HCT116 (cell line): Measurements from ENCODE around the gene CD69. TPM values are rescaled to one million over a fixed set of nuclear protein-coding genes. Genes with fewer than 3 reads are reported as not detected.

Experiments
- ATAC-seq: fragments of 200-7000 bp; cut with Tn5 transposase; 2 replicates; pipeline ENCODE4 v1.9.1; 2020; ENCODE audit warnings: mild to moderate bottlenecking, moderate library complexity
- BruUV-seq: library from RNA; stranded (reverse); fragments of 400-500 nt; replicated peaks from 2 replicates; lab custom pipeline; 2021; lab: Mats Ljungman, UMichigan
- CTCF ChIA-PET: fragments of 300-600 bp; sonication (Branson Sonifier 250); formaldehyde crosslinking; loops from one replicate; lab custom pipeline; 2021; ENCODE audit warnings: antibody characterized with exemption; lab: Charles Lee
- POLR2A ChIA-PET: fragments of 300-600, 350-600 bp; sonication (Branson Sonifier 250); formaldehyde crosslinking; loops from one replicate; lab custom pipeline; 2021; ENCODE audit warnings: antibody characterized with exemption; lab: Charles Lee
- RAD21 ChIA-PET, 2 experiments: fragments of 300-600 bp; sonication (Branson Sonifier 250); formaldehyde crosslinking; loops; one replicate each; lab custom pipeline; 2023; ENCODE audit warnings: low total read pairs in 2 of 2; ENCODE audit not compliant: uncharacterized antibody in 2 of 2, unreplicated experiment in 2 of 2, low non-redundant PET in 1 of 2; lab: Charles Lee
- DNase-seq: peaks from one replicate; pipeline ENCODE4 v3.0.0-alpha.2; 2010; ENCODE audit warnings: low read depth, low spot score
- H2AFZ ChIP-seq: fragments of 200-600 bp; shearing (Covaris generic), sonication (generic); 2 replicates; pipeline ENCODE4 v1.6.1; 2017; ENCODE audit warnings: low read depth, mixed run types, mixed read lengths, antibody characterized with exemption, low read length; ENCODE audit not compliant: poor library complexity, severe bottlenecking
- H3K27ac ChIP-seq: 2 replicates; pipeline ENCODE4 v1.5.1; 2012; ENCODE audit warnings: low read depth, low read length
- H3K27me3 ChIP-seq: fragments of 200-600 bp; sonication (generic); 2 replicates; pipeline ENCODE4 v1.6.1; 2016; ENCODE audit warnings: mixed run types, low read length, mixed read lengths; ENCODE audit not compliant: insufficient read depth
- H3K36me3 ChIP-seq, 2 experiments: fragments of 200-500 bp in 1 of 2; fragments of 200-600 bp in 1 of 2; sonication (Bioruptor generic) in 1 of 2; sonication (generic) in 1 of 2; 2 replicates each; pipeline versions ENCODE4 v1.5.1 to v1.6.1; 2014 to 2016; ENCODE audit warnings: low read length in 2 of 2, inconsistent platforms in 1 of 2, mixed read lengths in 1 of 2, mixed run types in 1 of 2; ENCODE audit not compliant: insufficient read depth in 2 of 2, control insufficient read depth in 1 of 2
- H3K4me1 ChIP-seq, 2 experiments: fragments of 200-600 bp in 1 of 2; sonication (generic) in 1 of 2; 2 replicates each; pipeline versions ENCODE4 v1.5.1 to v1.6.1; 2012 to 2017; ENCODE audit warnings: low read length in 2 of 2, inconsistent platforms in 1 of 2, mild to moderate bottlenecking in 1 of 2, mixed read lengths in 1 of 2, mixed run types in 1 of 2, moderate library complexity in 1 of 2; ENCODE audit not compliant: insufficient read depth in 2 of 2, control insufficient read depth in 1 of 2
- H3K4me2 ChIP-seq: fragments of 200-600 bp; sonication (generic); 2 replicates; pipeline ENCODE4 v1.6.1; 2017; ENCODE audit warnings: mixed run types, low read length, mixed read lengths
- H3K4me3 ChIP-seq, 2 experiments: fragments of 200-600 bp in 1 of 2; sonication (generic) in 1 of 2; replicated peaks in 1 of 2; 2 replicates each; pipeline ENCODE4 v1.5.1; 2011 to 2016; ENCODE audit warnings: low read length in 2 of 2, control low read depth in 1 of 2, low read depth in 1 of 2, mild to moderate bottlenecking in 1 of 2, mixed read lengths in 1 of 2, mixed run types in 1 of 2
- H3K79me2 ChIP-seq: fragments of 200-600 bp; sonication (generic); 2 replicates; pipeline ENCODE4 v1.6.1; 2017; ENCODE audit warnings: mild to moderate bottlenecking, mixed run types, low read length, moderate library complexity, mixed read lengths; ENCODE audit not compliant: insufficient read depth
- H3K9ac ChIP-seq: fragments of 200-600 bp; sonication (generic); 2 replicates; pipeline ENCODE4 v1.6.1; 2016; ENCODE audit warnings: low read length, mixed read lengths
- H3K9me2 ChIP-seq: fragments of 200-600 bp; sonication (generic), shearing (Covaris generic); 2 replicates; pipeline ENCODE4 v1.6.1; 2017; ENCODE audit warnings: mixed run types, mild to moderate bottlenecking, moderate library complexity; ENCODE audit not compliant: insufficient read depth
- H3K9me3 ChIP-seq, 2 experiments: fragments of 200-500 bp in 1 of 2; fragments of 200-600 bp in 1 of 2; sonication (Bioruptor generic) in 1 of 2; sonication (generic) in 1 of 2; 2 replicates each; pipeline ENCODE4 v1.6.1; 2014 to 2017; ENCODE audit warnings: low read length in 2 of 2, mixed read lengths in 2 of 2, inconsistent platforms in 1 of 2, low read depth in 1 of 2, mild to moderate bottlenecking in 1 of 2, mixed run types in 1 of 2, moderate library complexity in 1 of 2; ENCODE audit not compliant: control insufficient read depth in 1 of 2, insufficient read depth in 1 of 2
- H4K20me1 ChIP-seq: fragments of 200-600 bp; sonication (generic), shearing (Covaris generic); 2 replicates; pipeline ENCODE4 v1.6.1; 2017; ENCODE audit warnings: mixed run types, mild to moderate bottlenecking, moderate library complexity; ENCODE audit not compliant: insufficient read depth
- CBX3 ChIP-seq: IDR thresholded peaks from 2 replicates; pipeline ENCODE4 v1.6.1; 2012; ENCODE audit warnings: low read depth
- CEBPB ChIP-seq: IDR thresholded peaks from 2 replicates; pipeline ENCODE4 v1.6.1; 2012; ENCODE audit warnings: low read depth
- ELF1 ChIP-seq: IDR thresholded peaks from 2 replicates; pipeline ENCODE4 v1.6.1; 2012; ENCODE audit warnings: low read depth, borderline replicate concordance
- EZH2 ChIP-seq: fragments of 200-600 bp; sonication (generic); IDR thresholded peaks from 2 replicates; pipeline ENCODE4 v1.6.1; 2017; ENCODE audit warnings: antibody characterized with exemption, mixed run types
- EZH2phosphoT487 ChIP-seq: fragments of 200-600 bp; IDR thresholded peaks from 2 replicates; pipeline ENCODE4 v1.6.1; 2018; ENCODE audit warnings: antibody characterized with exemption, borderline replicate concordance
- FOSL1 ChIP-seq: IDR thresholded peaks from 2 replicates; pipeline ENCODE4 v1.6.1; 2012; ENCODE audit warnings: low read depth
- JUND ChIP-seq: IDR thresholded peaks from 2 replicates; pipeline ENCODE4 v1.6.1; 2012
- POLR2A ChIP-seq: IDR thresholded peaks from 2 replicates; pipeline ENCODE4 v1.7.0; 2011; ENCODE audit warnings: borderline replicate concordance; ENCODE audit not compliant: insufficient read depth, insufficient read length; ENCODE audit errors: extremely low read depth
- RAD21 ChIP-seq: IDR thresholded peaks from 2 replicates; pipeline ENCODE4 v1.6.1; 2012; ENCODE audit warnings: low read depth, mild to moderate bottlenecking
- SIN3A ChIP-seq: IDR thresholded peaks from 2 replicates; pipeline ENCODE4 v1.6.1; 2012; ENCODE audit warnings: low read depth
- SRF ChIP-seq: IDR thresholded peaks from 2 replicates; pipeline ENCODE4 v1.6.1; 2012; ENCODE audit warnings: low read depth
- YY1 ChIP-seq: IDR thresholded peaks from 2 replicates; pipeline ENCODE4 v1.6.1; 2011; ENCODE audit warnings: low read length, low read depth, moderate library complexity, mild to moderate bottlenecking; ENCODE audit not compliant: insufficient replicate concordance; ENCODE audit errors: extremely low read depth
- ZNF274 ChIP-seq: fragments of 200-500 bp; sonication (Bioruptor generic); IDR thresholded peaks from 2 replicates; pipeline ENCODE4 v1.6.1; 2014; ENCODE audit warnings: mild to moderate bottlenecking, low read depth, low read length, inconsistent platforms
- intact Hi-C: fragments of 100-400 bp; cut with micrococcal nuclease; formaldehyde crosslinking; loops from 2 replicates; pipeline ENCODE4 v1.10.0; 2022
- total RNA-seq: library from RNA; stranded (reverse); gene quantifications from one replicate; pipeline ENCODE4 v1.2.1, GENCODE V29; 2021; ENCODE audit not compliant: unreplicated experiment
- TF ChIP-seq, protein P1 (sequence below): IDR thresholded peaks from 2 replicates; pipeline ENCODE4 v1.6.1; 2012
- TF ChIP-seq, protein P2 (sequence below): IDR thresholded peaks from 2 replicates; pipeline ENCODE4 v1.6.1; 2012

The CD69 gene
- total RNA-seq, 1 experiment from 2014 or later, result not detected

DNA sequence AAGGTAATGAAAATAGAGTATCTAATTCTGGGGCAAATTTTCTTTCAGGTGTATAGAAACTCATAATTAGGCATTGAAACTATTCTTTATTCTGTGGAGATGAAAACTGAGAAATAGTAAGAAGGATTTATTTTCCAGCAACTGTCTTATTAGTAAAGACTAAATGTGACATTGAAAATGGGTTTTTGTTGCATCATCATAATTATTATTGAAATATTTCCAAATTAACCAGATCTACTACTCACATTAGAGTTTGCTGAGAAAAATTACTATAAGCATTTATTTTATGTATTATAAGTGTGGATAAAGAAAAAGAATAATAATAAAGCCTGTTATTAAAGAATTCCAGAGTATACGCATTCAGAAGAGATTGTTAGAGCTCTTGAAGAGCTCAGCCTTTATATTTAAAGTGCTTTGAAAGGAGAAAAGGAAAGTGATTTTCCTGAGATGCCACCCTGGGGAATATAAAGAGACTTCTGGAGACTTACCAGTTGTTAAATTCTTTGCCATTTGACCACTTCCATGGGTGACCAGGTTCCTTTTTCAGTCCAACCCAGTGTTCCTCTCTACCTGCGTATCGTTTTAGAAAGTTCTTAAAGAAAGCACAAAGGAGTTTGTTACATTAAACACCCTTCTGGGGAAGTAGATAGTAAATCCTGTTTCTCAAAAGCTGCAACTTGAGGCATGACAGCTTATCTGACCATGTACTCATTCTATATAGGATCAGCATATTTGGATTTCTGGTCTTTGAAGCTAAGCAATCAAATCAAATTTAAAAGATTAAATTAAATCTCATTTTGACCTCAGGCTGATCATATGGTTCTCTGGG, 6.4 kb downstream of the CD69 start:
- Histone ChIP-seq H3K9ac (no peak overlapping the region), H4K20me1 (no peaks in the 10 kb centered on the region), H3K27ac (no peak overlapping the region), H3K27me3 (peaks cover 43% of the 10 kb centered on the region)
- TF ChIP-seq SIN3A (no peak), JUND (no peak), RAD21 (no peak)
- TF ChIP-seq, protein P1, sequence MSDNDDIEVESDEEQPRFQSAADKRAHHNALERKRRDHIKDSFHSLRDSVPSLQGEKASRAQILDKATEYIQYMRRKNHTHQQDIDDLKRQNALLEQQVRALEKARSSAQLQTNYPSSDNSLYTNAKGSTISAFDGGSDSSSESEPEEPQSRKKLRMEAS, result no peak
- TF ChIP-seq, all 23 proteins: peak for 0
- Histone ChIP-seq H3K9me3 (no peaks in the 10 kb centered on the region), H3K36me3 (no peaks in the 10 kb centered on the region), H3K9me2 (no peaks in the 10 kb centered on the region), H2AFZ (no peak overlapping the region), H3K4me1 (peaks cover 0 to 3% of the 10 kb centered on the region in 2 experiments; a peak in 2 of 4 replicates), H3K4me3 (no peak overlapping the region), H3K79me2 (no peaks in the 10 kb centered on the region), H3K4me2 (no peak overlapping the region)
- RAD21 ChIA-PET, result no interaction called here
- intact Hi-C loops, result no loop called here
- BruUV-seq, result no TSS peak
- ATAC-seq (no peak), DNase-seq (no peak)
- POLR2A ChIA-PET, result no interaction called here
- CTCF ChIA-PET, result interaction anchor here (2.2 kb wide), 1 partner anchor 12 kb away, joined by 10 read pairs; no protein-coding TSS in a partner anchor

DNA sequence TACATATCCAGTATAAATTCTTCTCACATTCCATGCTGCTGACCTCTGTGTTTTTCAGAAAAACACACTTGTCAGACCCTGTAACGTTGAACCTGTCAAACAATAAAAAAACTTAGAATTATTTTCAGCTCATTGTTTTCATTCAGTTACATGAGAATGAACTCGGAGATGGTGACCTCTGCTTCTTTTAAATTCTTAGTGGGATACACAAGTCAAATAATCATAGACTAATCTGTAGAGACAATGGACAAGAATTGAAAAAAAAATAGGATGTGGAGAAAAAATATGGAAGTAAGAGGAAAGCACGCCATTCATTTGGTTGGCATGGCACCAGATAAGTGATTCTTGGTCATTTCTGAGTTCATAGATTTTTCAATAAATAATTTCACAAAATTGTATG, 7.2 kb downstream of the CD69 start:
- no TSS peak for BruUV-seq
- H3K4me3 ChIP-seq, result no peak overlapping the region
- intact Hi-C loops, result no loop called here
- peaks cover 0 to 3% of the 10 kb centered on the region in 2 experiments; a peak in 2 of 4 replicates for H3K4me1 ChIP-seq
- H3K79me2 ChIP-seq, result no peaks in the 10 kb centered on the region
- no peak overlapping the region for H3K4me2 ChIP-seq
- no peak overlapping the region for H3K9ac ChIP-seq
- no peaks in the 10 kb centered on the region for H3K9me2 ChIP-seq
- CTCF ChIA-PET, result interaction anchor here (0.6 to 5.4 kb wide), 2 partner anchors 11 to 45 kb away, joined by 3 to 68 read pairs; no protein-coding TSS in a partner anchor
- ATAC-seq (no peak), DNase-seq (no peak)
- peaks cover 42% of the 10 kb centered on the region for H3K27me3 ChIP-seq
- POLR2A ChIA-PET, result no interaction called here
- TF ChIP-seq RAD21 (no peak), EZH2phosphoT487 (no peak), SRF (no peak), EZH2 (no peak), POLR2A (no peak), JUND (no peak), ELF1 (no peak), YY1 (no peak), ZNF274 (no peak), CBX3 (no peak), CEBPB (no peak), FOSL1 (no peak)
- TF ChIP-seq, protein P2, sequence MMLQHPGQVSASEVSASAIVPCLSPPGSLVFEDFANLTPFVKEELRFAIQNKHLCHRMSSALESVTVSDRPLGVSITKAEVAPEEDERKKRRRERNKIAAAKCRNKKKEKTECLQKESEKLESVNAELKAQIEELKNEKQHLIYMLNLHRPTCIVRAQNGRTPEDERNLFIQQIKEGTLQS, result no peak
- H4K20me1 ChIP-seq, result no peaks in the 10 kb centered on the region
- H3K27ac ChIP-seq, result no peak overlapping the region
- no peak overlapping the region for H2AFZ ChIP-seq
- no peaks in the 10 kb centered on the region for H3K36me3 ChIP-seq
- RAD21 ChIA-PET, result no interaction called here
- H3K9me3 ChIP-seq, result no peaks in the 10 kb centered on the region
